ENCODE results near the gene CER1. TPM values are rescaled to one million over a fixed set of nuclear protein-coding genes. Genes with fewer than 3 reads are reported as not detected.

Gene CER1
- total and polyA plus RNA-seq, 10 of the 15 experiments (the other 5 are each of a cell fraction or from before 2014, with no cell fraction given), result not detected

- Histone ChIP-seq H3K36me3 (ENCODE audit: control insufficient read depth in 2 of 2, insufficient read depth in 2 of 2, low read length in 1 of 2) (no peaks in the 10 kb centered on the region), H3K9me3 (replicated peaks; ENCODE audit: control insufficient read depth, insufficient read depth, low read length) (no peaks in the 10 kb centered on the region), H2AFZ (ENCODE audit: control insufficient read depth, low read depth, low read length) (no peak overlapping the region), H4K20me1 (ENCODE audit: control insufficient read depth, insufficient read depth) (no peaks in the 10 kb centered on the region), H3K27ac (ENCODE audit: control insufficient read depth, insufficient read depth) (no peak overlapping the region), H3K4me1 (ENCODE audit: control insufficient read depth, insufficient read depth, low read length) (no peaks in the 10 kb centered on the region), H3K27me3 (replicated peaks in 1 of 2; ENCODE audit: control insufficient read depth in 2 of 2, insufficient read depth in 2 of 2, low read length in 1 of 2) (no peaks in the 10 kb centered on the region; a peak in 1 of 4 replicates), H3K4me2 (ENCODE audit: control insufficient read depth, insufficient read depth) (no peak overlapping the region), H3K9ac (ENCODE audit: control insufficient read depth, insufficient read depth, low read length) (no peak overlapping the region), H3K79me2 (ENCODE audit: control insufficient read depth, insufficient read depth, low read length) (no peaks in the 10 kb centered on the region), H3K4me3 (no peak overlapping the region)
- SMC1A ChIA-PET (ENCODE audit: uncharacterized antibody, unreplicated experiment), result no interaction called here
- no TSS peak for BruUV-seq (replicated peaks)
- in situ Hi-C loops (cut with MboI), result no loop called here
- no peak for TF ChIP-seq GABPA (IDR thresholded peaks at IDR 0.05; ENCODE audit: low read depth)
- no peak for TF ChIP-seq MTA3 (IDR thresholded peaks at IDR 0.05; ENCODE audit: borderline replicate concordance, low read length)
- TF ChIP-seq NR2F1 (conservative IDR thresholded peaks at IDR 0.05), result no peak
- no peak for TF ChIP-seq NKRF (conservative IDR thresholded peaks at IDR 0.05)
- TF ChIP-seq KDM1A (IDR thresholded peaks at IDR 0.05; ENCODE audit: borderline replicate concordance), result no peak
- no peak for TF ChIP-seq IRF3 (IDR thresholded peaks at IDR 0.05)
- TF ChIP-seq RAD21 (IDR thresholded peaks at IDR 0.05; ENCODE audit: insufficient read depth, low read depth, low read length), result no peak
- TF ChIP-seq HSF1 (IDR thresholded peaks at IDR 0.05; ENCODE audit: low read depth, low read length), result no peak
- no peak for TF ChIP-seq NFYA (IDR thresholded peaks at IDR 0.05; ENCODE audit: borderline replicate concordance, low read depth, low read length)
- no peak for TF ChIP-seq TCF12 (IDR thresholded peaks at IDR 0.05; ENCODE audit: low read depth, low read length)
- TF ChIP-seq ZNF592 (IDR thresholded peaks at IDR 0.05), result no peak
- no peak for TF ChIP-seq CHD4 (IDR thresholded peaks at IDR 0.05)
- no peak for TF ChIP-seq ASH2L (IDR thresholded peaks at IDR 0.05; ENCODE audit: borderline replicate concordance, low read depth)
- ATAC-seq (no peak), FAIRE-seq (no peak), DNase-seq (ENCODE audit: low read depth, low spot score) (no peak)
- CTCF ChIA-PET, result no interaction called here
- RAD21 ChIA-PET (ENCODE audit: unreplicated experiment), result no interaction called here
- POLR2A ChIA-PET, result no interaction called here
- intact Hi-C loops (cut with micrococcal nuclease; ENCODE audit: unreplicated experiment), result no loop called here
- WGBS (ENCODE audit: insufficient coverage, insufficient replicate concordance, low lambda C conversion rate, missing lambda C conversion rate), result 35% methylated on average over 1 of the region's 1 CpG
Observed at GRCh38 chr9:14744768-14745167, 22.2 kb upstream of the CER1 start.

All from GM12878 (cell line).